Measurements from ENCODE around the gene FAT1.

Gene FAT1

DNA sequence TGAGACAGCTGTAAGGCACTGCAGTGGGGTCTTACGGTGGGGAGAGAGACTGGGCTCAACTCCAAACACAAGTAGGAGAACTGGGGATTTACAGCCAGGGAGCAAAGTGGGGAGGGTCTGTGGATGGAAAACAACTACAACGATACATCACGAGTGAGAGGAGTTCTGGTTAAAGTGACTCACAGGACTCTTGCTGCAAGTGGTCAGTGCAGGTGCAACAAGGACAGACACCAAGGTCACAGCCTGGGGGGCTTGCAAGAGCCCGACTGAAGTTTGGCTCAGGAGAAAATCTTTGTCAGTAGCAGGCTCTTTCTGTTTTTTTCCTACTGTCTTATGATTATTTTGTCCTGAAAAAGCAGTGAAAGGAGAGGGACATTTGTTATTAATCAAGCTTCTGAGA, 10.1 kb upstream of the FAT1 start:
- Histone ChIP-seq H3K4me3 (ENCODE audit: low read length) (no peak overlapping the region), H4K20me1 (ENCODE audit: control insufficient read depth, insufficient read depth, low read depth, low read length) (no peaks in the 10 kb centered on the region), H3K9me2 (replicated peaks; ENCODE audit: control insufficient read depth, low read length) (no peaks in the 10 kb centered on the region), H3K79me2 (ENCODE audit: control insufficient read depth, low read length) (no peaks in the 10 kb centered on the region), H3K27me3 (ENCODE audit: control insufficient read depth, low read length) (no peaks in the 10 kb centered on the region), H3F3A (ENCODE audit: control insufficient read depth, insufficient read depth) (no peaks in the 10 kb centered on the region), H3K36me3 (ENCODE audit: control insufficient read depth, low read length) (no peaks in the 10 kb centered on the region), H3K9me3 (ENCODE audit: control insufficient read depth, insufficient read depth, low read length) (no peaks in the 10 kb centered on the region), H3K4me1 (ENCODE audit: control insufficient read depth, low read length) (no peaks in the 10 kb centered on the region), H3K4me2 (ENCODE audit: low read length) (no peak overlapping the region), H3K27ac (ENCODE audit: low read depth, low read length) (no peak overlapping the region)
- TF ChIP-seq EZH2phosphoT487 (IDR thresholded peaks at IDR 0.05; ENCODE audit: borderline replicate concordance, low read length) = no peak
- TF ChIP-seq, protein P1, sequence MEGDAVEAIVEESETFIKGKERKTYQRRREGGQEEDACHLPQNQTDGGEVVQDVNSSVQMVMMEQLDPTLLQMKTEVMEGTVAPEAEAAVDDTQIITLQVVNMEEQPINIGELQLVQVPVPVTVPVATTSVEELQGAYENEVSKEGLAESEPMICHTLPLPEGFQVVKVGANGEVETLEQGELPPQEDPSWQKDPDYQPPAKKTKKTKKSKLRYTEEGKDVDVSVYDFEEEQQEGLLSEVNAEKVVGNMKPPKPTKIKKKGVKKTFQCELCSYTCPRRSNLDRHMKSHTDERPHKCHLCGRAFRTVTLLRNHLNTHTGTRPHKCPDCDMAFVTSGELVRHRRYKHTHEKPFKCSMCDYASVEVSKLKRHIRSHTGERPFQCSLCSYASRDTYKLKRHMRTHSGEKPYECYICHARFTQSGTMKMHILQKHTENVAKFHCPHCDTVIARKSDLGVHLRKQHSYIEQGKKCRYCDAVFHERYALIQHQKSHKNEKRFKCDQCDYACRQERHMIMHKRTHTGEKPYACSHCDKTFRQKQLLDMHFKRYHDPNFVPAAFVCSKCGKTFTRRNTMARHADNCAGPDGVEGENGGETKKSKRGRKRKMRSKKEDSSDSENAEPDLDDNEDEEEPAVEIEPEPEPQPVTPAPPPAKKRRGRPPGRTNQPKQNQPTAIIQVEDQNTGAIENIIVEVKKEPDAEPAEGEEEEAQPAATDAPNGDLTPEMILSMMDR (IDR thresholded peaks at IDR 0.05; ENCODE audit: low read depth, low read length, poor library complexity, severe bottlenecking) = no peak

DNA sequence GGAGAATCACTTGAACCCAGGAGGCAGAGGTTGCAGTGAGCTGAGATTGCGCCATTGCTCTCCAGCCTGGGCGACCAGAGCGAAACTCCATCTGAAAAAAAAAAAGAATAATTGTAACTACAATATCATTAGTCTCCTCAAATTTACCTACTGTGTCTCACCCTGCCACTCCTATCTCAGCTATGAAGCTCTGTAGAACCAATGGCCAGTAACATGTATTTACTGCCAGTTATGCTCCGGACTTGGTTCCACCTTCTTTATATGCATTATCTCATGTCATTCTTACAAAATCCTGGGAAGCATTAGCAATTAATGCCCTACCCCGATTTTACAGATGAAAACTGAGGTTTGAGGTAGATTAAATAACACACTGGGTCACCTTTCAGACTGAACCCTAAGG, 7.0 kb upstream of the FAT1 start:
- H3K4me2 ChIP-seq (ENCODE audit: low read length) = no peak overlapping the region
- no peak overlapping the region for H3K4me3 ChIP-seq (ENCODE audit: low read length)
- H3K27me3 ChIP-seq (ENCODE audit: control insufficient read depth, low read length) = no peaks in the 10 kb centered on the region
- H3K9me2 ChIP-seq (replicated peaks; ENCODE audit: control insufficient read depth, low read length) = no peaks in the 10 kb centered on the region
- H3K9me3 ChIP-seq (ENCODE audit: control insufficient read depth, insufficient read depth, low read length) = no peaks in the 10 kb centered on the region; the same call in 1 of the 2 replicates
- H3K4me1 ChIP-seq (ENCODE audit: control insufficient read depth, low read length) = no peaks in the 10 kb centered on the region
- H3K79me2 ChIP-seq (ENCODE audit: control insufficient read depth, low read length) = no peaks in the 10 kb centered on the region
- TF ChIP-seq, protein P1 (IDR thresholded peaks at IDR 0.05; ENCODE audit: low read depth, low read length, poor library complexity, severe bottlenecking) = no peak
- H3K36me3 ChIP-seq (ENCODE audit: control insufficient read depth, low read length) = no peaks in the 10 kb centered on the region
- no peaks in the 10 kb centered on the region for H3F3A ChIP-seq (ENCODE audit: control insufficient read depth, insufficient read depth)
- no peaks in the 10 kb centered on the region for H4K20me1 ChIP-seq (ENCODE audit: control insufficient read depth, insufficient read depth, low read depth, low read length)
- H3K27ac ChIP-seq (ENCODE audit: low read depth, low read length) = no peak overlapping the region

DNA sequence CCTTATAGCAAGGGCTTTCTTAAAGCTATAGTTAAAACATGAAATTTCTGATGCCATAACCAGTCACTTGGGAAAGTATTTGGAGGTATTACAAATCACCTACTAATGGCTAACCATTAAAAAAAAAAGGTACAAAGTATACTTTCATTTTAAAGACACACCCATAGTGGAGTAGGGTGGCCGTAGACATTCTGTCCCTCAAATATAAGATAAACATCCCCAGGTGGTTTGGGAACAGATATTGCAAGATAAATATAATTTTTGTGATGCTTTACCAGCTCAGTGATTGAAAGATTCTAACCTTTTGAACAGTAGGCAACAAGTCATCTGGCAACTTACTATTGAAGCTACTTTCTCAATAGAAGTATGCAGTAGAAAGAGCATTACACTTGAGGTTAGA, 6.2 kb upstream of the FAT1 start:
- Histone ChIP-seq H3K36me3 (ENCODE audit: control insufficient read depth, low read length) (no peaks in the 10 kb centered on the region), H3K4me2 (ENCODE audit: low read length) (no peak overlapping the region), H3K27ac (ENCODE audit: low read depth, low read length) (no peak overlapping the region), H3K79me2 (ENCODE audit: control insufficient read depth, low read length) (no peaks in the 10 kb centered on the region), H3K4me1 (ENCODE audit: control insufficient read depth, low read length) (no peaks in the 10 kb centered on the region), H3K4me3 (ENCODE audit: low read length) (no peak overlapping the region), H3F3A (ENCODE audit: control insufficient read depth, insufficient read depth) (no peaks in the 10 kb centered on the region), H3K9me3 (ENCODE audit: control insufficient read depth, insufficient read depth, low read length) (peaks cover 3% of the 10 kb centered on the region; the same call in 1 of the 2 replicates), H3K27me3 (ENCODE audit: control insufficient read depth, low read length) (no peaks in the 10 kb centered on the region), H4K20me1 (ENCODE audit: control insufficient read depth, insufficient read depth, low read depth, low read length) (no peaks in the 10 kb centered on the region), H3K9me2 (replicated peaks; ENCODE audit: control insufficient read depth, low read length) (no peaks in the 10 kb centered on the region)
- TF ChIP-seq, protein P1 (IDR thresholded peaks at IDR 0.05; ENCODE audit: low read depth, low read length, poor library complexity, severe bottlenecking) = no peak
- TF ChIP-seq EZH2phosphoT487 (IDR thresholded peaks at IDR 0.05; ENCODE audit: borderline replicate concordance, low read length) = no peak

Measured in DOHH2 (cell line).